Coronary artery (tissue), 2 donors: ENCODE data around the gene GNG4.
A peak's percentile ranks its signal among the peaks of the same experiment; 100 is the strongest.

Source experiments
- DNase-seq: peaks from one replicate; pipeline ENCODE4 v3.0.0-alpha.2; 2017; ENCODE audit warnings: low spot score
- H3K27ac ChIP-seq, 2 donors: fragments of 200-600 bp; sonication (generic); one replicate each; pipeline ENCODE4 v1.5.1; 2016 to 2019
- H3K4me3 ChIP-seq: fragments of 200-600 bp; sonication (generic); 2 replicates; pipeline ENCODE4 v1.5.1; 2016; ENCODE audit warnings: mild to moderate bottlenecking, moderate library complexity
- CTCF ChIP-seq: fragments of 200-600 bp; sonication (generic); IDR thresholded peaks from one replicate; pipeline ENCODE4 v1.5.1; 2019; ENCODE audit warnings: antibody characterized with exemption

GNG4 gene

GRCh38 chr1:235661568-235661967 is 12.0 kb upstream of the GNG4 start:
- DNase-seq = no peak
- no peak overlapping the region for H3K4me3 ChIP-seq
- no peak for TF ChIP-seq CTCF

GRCh38 chr1:235659186-235659771 is 9.7 kb upstream of the GNG4 start:
- Histone ChIP-seq H3K27ac (no peak overlapping the region), H3K4me3 (no peak overlapping the region)
- TF ChIP-seq CTCF = no peak
- DNase-seq = no peak

More at GRCh38 chr1:235661568-235661967, 12.0 kb upstream of the GNG4 start:
- no peak overlapping the region for H3K27ac ChIP-seq

- TF ChIP-seq CTCF = no peak
- H3K27ac ChIP-seq = no peak overlapping the region
- no peak overlapping the region for H3K4me3 ChIP-seq
- no peak for DNase-seq
These were observed 8.4 kb upstream of the GNG4 start for GRCh38 chr1:235657747-235658526.

- TF ChIP-seq CTCF = no peak
- DNase-seq = no peak
- no peak overlapping the region for H3K4me3 ChIP-seq
- no peak overlapping the region for H3K27ac ChIP-seq
These were observed 7.7 kb upstream of the GNG4 start for GRCh38 chr1:235657269-235657668.

- no peak overlapping the region for H3K27ac ChIP-seq
- TF ChIP-seq CTCF = no peak
- DNase-seq = no peak
These were observed 2.8 kb upstream of the GNG4 start for GRCh38 chr1:235652364-235652763.

GRCh38 chr1:235651170-235651806 is 1.7 kb upstream of the GNG4 start:
- Histone ChIP-seq H3K4me3 (peak overlapping the region; percentile 75), H3K27ac (no peak overlapping the region)
- no peak for DNase-seq
- no peak for TF ChIP-seq CTCF

More at GRCh38 chr1:235652364-235652763, 2.8 kb upstream of the GNG4 start:
- no peak overlapping the region for H3K4me3 ChIP-seq
